HG03457 (cell line): Measurements from ENCODE around the gene COMP.
"Not testable (repeated sequence)": the region's sequence is repeated elsewhere in the genome, so short reads cannot be mapped to it uniquely, and the experiment has no call there.

Experiments
- ATAC-seq: cut with Tn5 transposase; IDR thresholded peaks from one replicate; pipeline ENCODE4 v1.9.1; 2021; ENCODE audit warnings: moderate number of reproducible peaks; ENCODE audit not compliant: unreplicated experiment

The COMP gene

GRCh38 chr19:18749362-18750231, 41.5 kb downstream of the COMP start:
- ATAC-seq: no peak

GRCh38 chr19:18746401-18747325, 44.4 kb downstream of the COMP start:
- no peak for ATAC-seq

- ATAC-seq: no peak
These were observed 45.2 kb downstream of the COMP start for GRCh38 chr19:18745931-18746330.

GRCh38 chr19:18745012-18745735, 45.9 kb downstream of the COMP start:
- ATAC-seq: no peak

GRCh38 chr19:18743784-18744418, 47.2 kb downstream of the COMP start:
- no peak for ATAC-seq

GRCh38 chr19:18742838-18743783, 48.0 kb downstream of the COMP start:
- ATAC-seq: no peak

GRCh38 chr19:18742324-18742723, 48.8 kb downstream of the COMP start:
- no peak for ATAC-seq

- ATAC-seq: no peak
These were observed 49.7 kb downstream of the COMP start for GRCh38 chr19:18741124-18742121.

GRCh38 chr19:18738961-18739690, 52.0 kb downstream of the COMP start:
- no peak for ATAC-seq

- ATAC-seq: no peak
These were observed 53.2 kb downstream of the COMP start for GRCh38 chr19:18737954-18738351.

- ATAC-seq: no peak
These were observed 53.7 kb downstream of the COMP start for GRCh38 chr19:18737337-18737953.

- no peak for ATAC-seq
These were observed 54.4 kb downstream of the COMP start for GRCh38 chr19:18736415-18737336.

GRCh38 chr19:18735752-18736151, 55.4 kb downstream of the COMP start:
- no peak for ATAC-seq

- ATAC-seq: no peak
These were observed 55.8 kb downstream of the COMP start for GRCh38 chr19:18735324-18735723.

- not testable (repeated sequence) for ATAC-seq
These were observed 57.3 kb downstream of the COMP start for GRCh38 chr19:18733762-18734332.

- no peak for ATAC-seq
These were observed 57.9 kb downstream of the COMP start for GRCh38 chr19:18733196-18733647.
